ENCODE measurements around the gene PDZRN3.

DNA sequence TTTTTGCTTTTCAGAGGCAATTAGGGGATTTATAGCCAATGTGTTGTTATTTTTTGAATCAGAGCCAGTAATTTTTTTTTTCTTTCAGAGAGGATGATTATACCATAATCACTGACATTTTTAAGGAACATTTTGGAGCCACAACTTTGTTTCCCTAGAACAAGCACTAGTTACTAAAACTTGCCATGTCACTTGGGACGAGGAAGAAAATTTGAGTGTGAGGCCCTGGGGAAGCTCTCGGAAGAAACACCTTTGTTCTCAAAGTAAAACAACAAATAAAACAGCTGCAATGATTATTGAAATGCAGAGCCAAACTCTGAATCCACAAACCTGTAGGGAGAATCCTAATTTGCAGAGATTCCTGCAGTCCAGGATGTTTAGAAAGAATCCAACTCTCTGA lies 69.7 kb downstream of the PDZRN3 start:
- no peak for TF ChIP-seq ZC3H10 (CRISPR knock-in tag; IDR thresholded peaks at IDR 0.05)
- TF ChIP-seq ARNTL (CRISPR knock-in tag; IDR thresholded peaks at IDR 0.05; ENCODE audit: borderline replicate concordance, low read depth) = no peak
- TF ChIP-seq ISL1 (CRISPR knock-in tag; IDR thresholded peaks at IDR 0.05) = no peak
- no peak for TF ChIP-seq ZFP3 (CRISPR knock-in tag; IDR thresholded peaks at IDR 0.05)
